CD4-positive, alpha-beta T cell treated with Interleukin-15 for 1 hour (primary cell): ENCODE results near the gene LINGO3.

Source experiments
- DNase-seq: peaks from one replicate; pipeline ENCODE4 v3.0.0-alpha.2; 2020

LINGO3 gene

DNA sequence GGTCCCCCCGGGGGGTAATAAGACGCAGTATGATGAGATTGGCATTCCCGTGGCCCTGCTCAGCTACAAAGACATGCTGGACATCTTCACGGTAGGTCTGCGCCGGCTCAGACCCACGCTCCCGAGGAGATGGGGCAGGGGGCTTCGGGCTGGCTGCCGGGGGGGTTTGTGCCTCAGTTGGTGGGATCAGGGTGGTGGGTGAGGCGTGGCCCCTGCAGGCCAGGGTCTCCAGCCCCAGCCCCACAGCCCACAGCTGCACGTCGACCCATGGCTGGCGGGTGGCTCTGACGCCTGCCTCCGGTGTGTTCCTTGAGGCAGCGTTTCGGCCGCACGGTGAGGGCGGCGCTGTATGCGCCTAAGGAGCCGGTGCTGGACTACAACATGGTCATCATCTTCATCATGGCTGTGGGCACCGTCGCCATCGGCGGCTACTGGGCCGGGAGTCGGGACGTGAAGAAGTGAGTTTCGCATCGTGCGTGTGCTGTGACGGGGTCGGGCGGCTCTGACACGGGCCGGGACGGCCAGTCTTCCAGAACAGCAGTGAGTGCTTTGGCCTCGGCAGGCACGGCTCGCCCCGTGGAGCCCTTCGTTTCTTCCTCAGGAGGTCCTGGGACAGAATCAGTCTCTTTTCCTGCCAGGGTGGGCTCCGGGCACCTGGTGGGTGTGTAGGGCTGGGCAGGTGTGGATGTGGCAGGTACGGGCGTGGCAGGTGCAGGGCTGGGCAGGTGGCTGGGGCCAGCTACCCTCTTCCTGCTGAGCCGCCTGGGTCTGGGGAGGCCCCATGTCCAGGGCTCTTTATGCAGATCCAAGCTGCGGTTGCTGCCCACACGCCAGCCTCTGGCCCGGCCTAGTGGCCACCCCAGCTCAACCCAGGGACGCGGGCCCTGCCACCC, 31.0 kb upstream of the LINGO3 start:
- no peak for DNase-seq

DNA sequence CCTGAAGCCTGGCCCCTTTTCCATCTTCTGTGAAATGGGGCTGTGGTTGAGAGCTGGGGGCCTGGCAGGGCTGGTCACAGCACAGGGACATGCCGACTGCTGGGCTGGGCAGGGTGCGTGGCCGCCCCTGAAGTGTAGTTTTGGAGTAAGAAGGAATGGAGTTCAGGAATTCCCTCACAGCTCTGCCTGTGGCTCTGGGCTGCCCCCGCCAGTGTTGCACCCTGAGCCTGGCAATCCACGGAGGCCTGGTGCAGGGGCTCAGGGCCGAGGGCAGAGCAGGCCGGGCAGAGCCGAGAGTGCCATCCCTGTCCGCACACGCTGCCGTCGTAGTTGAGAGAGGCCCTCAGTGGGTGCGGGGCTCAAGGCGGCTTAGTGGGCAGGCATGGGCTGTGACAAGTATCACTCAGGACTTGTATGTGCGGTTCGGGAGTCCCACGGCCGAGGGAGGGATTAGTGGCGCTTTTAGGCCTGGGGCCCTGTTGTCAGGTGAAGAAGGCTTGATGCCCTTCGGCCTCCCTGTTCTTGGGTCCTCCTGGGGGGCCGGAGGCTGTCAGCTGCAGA, 30.2 kb upstream of the LINGO3 start:
- DNase-seq: no peak

DNA sequence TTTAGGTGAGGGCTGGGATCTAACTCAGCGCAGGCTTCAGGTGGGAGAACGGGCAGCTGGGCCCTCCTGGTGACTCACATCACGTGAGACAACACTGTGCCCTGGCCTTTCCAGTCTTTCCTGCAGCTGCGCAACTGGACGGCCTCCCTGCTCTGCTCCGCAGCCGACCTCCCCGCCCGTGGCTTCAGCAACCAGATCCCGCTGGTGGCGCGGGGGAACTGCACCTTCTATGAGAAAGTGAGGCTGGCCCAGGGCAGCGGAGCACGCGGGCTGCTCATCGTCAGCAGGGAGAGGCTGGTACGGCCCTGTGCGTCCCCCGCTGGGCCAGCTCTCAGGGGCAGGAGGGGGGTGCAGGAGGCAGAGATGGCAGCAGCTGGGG, 29.4 kb upstream of the LINGO3 start:
- DNase-seq: no peak

DNA sequence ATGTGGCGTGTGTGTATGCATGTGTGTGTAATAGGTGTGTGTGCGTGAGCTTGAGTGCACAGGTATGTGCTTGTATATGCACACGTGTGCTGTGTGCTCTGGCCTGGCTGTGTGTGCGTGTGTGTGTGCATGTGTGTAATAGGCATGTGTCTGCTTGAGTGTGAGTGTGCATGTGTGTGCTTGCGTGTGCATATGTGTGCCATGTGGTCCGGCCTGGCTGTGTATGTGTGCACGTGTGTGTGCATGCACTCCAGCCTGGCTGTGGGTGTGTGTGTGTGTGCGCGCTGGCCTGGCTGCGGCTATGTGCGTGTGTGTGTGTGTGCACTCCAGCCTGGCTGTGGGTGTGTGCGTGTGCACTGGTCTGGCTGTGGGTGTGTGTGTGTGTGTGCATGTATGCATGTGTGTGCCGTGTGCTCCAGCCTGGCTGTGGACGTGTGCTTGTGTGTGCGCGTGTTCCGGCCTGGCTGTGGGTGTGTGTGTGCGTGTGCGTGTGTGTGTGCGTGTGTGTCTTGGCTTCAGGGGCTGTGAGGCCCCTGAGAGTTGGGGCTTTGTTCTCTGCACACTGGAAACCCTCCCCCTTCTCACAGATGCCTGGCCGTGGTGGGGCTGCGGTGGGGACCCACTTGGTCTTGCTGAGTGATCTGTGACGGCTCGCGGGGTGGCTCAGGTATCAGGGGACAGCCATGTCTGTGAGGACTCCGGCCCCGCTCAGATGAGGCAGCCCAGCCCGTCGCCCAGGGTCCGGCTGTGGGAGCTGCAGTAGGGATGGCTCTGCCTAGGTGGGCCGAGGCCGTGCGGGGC, 28.8 kb upstream of the LINGO3 start:
- DNase-seq: no peak

DNA sequence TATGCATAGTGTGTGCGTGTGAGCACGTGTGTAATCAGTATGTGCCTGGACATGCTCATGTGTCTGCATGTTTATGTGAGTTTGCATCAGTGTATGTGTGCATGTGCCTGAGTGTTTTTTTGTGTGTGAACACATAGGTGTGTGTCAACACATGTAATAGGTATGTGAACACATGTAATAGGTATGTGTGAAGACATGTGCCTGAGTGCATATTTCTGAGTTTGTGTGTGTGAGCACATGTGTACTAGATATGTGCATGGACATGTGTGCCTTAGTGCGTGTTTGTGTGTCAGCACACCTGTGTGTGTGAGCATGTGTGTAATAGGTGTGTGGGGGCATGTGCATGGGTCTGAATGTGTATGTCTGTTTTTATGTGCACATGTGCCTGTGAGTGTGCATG, 27.9 kb upstream of the LINGO3 start:
- no peak for DNase-seq

DNA sequence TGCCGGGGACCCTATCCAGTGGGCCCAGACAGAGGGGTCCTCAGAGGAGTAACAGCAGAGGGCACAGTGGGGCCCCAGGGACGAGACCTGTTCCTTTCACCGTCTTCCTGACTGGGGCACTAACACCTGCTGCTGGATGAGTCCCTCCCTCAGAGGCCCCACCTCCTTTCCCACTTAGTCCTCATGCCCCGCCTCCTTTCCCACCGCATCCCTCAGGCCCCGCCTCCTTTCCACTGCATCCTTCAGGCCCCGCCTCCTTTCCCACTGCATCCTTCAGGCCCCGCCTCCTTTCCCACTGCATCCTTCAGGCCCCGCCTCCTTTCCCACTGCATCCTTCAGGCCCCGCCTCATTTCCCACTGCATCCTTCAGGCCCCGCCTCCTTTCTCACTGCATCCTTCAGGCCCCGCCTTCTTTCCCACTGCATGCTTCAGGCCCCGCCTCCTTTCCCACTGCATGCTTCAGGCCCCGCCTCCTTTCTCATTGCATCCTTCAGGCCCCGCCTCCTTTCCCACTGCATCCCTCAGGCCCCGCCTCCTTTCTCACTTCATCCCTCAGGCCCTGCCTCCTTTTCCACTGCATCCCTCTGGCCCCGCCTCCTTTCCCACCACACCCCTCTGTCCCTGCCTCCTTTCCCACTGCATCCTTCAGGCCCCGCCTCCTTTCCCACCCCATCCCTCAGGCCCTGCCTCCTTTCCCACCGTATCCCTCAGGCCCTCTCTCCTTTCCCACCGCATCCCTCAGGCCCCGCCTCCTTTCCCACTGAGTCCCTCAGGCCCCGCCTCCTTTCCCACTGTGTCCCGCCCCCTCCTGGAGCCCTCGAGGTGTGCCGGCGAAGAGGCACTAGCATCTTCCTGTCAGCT, 27.3 kb upstream of the LINGO3 start:
- no peak for DNase-seq

DNA sequence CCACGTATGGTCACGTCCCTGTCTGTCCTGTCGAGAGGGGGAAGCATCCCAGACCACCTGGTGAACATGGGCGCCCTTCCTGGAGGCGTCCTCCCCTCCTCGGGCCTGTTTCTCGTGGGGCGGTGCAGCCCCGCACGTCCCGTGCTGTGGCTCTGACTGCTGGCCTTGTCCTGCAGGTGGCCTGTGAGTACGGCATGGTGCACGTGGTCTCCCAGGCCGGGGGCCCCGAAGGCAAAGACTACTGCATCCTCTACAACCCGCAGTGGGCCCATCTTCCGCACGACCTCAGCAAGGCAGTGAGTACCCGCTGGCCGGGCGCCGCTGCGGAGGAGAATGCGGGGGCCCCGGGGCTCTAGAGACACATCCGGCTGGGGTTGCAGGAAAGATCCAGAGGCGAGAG, 26.5 kb upstream of the LINGO3 start:
- no peak for DNase-seq

DNA sequence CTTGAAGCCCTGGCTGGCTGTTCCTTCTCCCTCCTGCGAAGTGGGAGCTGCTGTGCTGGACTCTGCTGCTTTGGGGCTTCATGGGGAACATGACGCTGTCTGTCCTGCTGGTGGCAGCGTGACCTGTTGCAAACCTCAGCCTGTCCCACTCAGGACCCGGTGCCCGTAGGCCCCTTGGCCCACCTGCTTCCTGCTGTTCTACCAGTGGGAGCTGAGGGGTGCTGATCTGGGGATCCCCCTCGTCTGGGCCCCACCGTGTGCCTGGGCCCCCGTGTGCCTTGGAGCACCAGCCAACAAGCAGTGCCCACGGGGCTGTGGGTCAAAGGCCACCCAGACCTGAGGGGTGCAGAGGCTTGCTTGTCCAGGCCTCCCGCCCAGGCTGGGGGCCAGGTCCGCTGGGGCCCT, 25.9 kb upstream of the LINGO3 start:
- DNase-seq: no peak

DNA sequence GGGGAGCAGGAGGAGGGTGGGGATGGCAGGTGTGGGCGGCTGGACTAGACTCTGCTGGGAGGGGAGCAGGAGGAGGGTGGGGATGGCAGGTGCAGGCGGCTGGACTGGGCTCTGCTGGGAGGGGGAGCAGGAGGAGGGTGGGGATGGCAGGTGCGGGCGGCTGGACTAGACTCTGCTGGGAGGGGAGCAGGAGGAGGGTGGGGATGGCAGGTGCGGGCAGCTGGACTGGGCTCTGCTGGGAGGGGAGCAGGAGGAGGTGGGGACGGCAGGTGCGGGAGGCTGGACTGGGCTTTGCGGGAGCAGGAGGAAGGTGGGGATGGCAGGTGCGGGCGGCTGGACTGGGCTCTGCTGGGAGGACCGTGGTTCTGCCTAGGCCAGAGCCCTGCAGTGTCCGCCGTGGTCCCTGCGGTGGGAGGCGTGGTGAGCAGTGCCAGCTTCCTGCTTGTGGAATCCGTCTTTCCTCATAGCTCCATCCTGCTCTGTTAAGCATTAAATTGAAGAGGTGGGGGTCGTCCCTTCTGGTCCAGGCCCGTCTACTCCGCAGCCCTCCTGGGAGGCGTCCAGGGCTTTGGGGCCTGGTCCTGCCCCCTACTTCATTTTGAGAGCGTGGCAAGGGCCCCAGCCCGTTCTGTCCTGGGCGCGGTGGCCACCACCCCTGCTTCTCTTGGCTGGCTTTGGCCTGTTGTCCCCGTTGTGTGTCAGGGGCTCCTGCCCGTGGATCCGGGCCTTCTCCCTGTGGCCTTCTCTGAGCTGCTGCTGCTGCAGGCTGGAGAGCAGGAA, 25.3 kb upstream of the LINGO3 start:
- no peak for DNase-seq

DNA sequence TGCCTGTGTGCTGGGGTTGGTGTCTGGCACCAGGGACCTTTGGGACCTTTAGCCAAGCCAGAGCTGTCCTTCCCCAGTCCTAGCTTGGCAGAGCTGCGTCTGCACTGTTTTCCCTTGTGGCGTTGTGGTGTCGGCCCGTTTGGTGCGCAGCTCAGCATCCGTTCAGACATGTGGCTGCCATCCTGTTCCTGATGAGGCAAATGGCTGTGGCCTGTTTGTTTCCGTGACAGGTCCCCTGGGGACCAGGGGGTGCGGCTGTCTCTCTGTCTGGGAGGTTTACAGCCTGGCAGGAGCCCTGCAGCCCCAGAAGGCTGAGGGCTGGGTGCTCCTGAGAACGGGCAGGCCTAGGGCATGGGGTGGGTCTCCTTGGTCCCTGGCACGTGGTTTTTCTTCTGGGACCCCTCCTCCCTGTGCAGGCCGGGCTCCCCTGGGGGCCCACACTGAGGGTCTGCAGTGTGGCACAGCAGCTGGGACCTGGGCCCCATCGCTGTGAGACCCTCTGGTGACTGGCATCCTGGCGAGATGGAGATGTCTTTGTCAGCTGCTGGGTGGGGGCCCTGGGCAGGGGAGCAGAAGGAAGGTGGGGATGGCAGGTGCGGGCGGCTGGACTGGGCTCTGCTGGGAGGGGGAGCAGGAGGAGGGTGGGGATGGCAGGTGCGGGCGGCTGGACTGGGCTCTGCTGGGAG, 24.5 kb upstream of the LINGO3 start:
- DNase-seq: peak; percentile 87

DNA sequence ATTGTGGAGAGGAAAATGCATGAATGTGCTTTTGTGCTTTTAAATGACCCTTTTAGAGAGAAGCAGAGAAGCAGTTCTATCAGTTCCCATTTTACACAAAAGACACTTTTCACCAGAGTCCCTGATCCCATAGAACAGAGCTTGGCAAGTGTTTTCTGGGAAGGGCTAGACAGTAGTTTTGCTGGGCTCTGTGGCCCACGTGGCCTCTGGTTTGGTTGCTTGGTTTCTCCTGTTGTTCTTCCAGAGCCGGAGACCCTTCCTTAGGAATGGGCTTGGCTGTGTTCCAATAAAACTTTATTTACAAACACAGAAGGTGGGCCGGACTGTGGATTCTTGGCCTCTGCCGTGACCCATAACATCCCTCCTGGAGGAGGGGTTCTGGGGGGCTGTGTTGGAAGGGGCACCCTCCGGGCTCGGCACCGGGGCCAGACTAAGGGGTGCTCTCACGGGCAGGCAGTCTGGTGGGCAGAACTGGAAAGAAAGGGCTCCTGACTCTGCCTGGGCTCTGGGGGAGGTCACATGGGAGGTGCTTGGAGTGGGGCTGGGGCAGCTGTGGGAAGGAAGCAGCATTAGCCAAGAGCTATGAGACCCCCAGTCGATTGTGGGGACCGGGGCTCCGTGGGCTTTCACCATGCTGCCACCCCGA, 23.8 kb upstream of the LINGO3 start:
- DNase-seq: no peak

DNA sequence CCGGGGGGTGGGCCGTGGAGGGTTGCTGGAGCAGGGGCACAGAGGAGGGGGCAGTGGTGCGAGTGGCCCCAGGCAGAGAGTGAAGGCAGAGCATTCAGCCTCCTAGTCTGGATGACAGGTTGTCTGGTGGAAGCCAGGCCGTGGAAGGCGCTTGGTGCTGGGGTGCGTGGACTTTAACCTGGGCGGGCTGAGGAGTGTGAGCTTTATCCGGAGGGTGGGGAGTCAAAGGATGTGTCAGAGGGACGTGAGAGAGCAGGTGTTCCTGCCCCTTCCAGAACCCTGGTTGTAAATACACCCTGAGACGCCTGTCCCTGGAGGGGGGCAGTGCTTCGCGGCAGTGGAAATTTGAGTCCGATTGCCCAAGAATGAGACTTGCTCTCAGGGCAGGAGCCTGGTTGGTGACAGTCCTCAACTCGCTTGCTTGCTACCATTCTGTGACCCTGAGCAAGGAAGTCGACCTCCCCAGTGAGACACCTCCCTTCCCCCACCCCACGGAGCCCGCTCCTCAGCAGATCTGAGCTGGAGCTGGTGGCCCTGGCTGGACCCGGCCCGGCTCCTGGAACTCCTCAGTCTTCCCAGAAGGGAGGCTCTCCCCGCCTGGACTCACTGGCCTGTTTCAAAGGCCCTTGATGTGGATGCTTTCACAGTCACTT, 22.8 kb upstream of the LINGO3 start:
- DNase-seq: no peak

DNA sequence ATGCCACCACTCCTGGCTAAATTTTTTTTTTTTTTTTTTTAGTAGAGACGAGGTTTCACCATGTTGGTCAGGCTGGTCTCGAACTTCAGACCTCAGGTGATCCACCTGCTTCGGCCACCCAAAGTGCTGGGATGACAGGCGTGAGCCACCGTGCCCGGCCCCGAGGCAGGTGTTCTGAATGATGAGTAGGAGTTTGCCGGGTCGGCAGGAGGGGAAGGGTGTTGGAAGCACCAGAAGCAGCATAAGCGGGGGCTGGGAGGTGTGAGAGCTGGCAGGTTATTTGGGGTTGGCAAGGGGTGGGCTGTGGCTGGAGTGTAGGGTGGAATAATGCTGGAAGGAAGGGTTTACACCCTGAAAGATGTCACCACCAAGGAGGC, 22.3 kb upstream of the LINGO3 start:
- DNase-seq: no peak

DNA sequence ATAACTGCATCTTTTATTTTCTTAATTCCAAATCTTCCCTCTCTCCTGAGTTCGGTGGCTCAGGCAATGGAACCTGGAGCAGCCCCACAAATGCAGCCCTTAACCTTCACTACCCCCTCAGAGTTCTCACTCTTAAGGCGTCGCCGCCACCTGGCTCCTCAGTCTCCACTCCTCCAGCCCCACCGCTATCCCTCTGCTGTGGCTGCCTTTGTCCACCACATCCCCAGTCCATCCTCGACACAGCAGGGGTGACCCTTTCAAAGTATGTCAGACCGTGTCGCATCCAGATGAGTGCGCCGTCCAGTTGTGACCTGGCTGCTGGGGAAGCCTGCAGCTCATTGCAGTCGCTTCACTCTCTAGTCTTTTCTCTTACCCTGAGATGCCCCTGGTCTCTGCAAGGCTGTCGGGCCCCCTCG, 21.6 kb upstream of the LINGO3 start:
- no peak for DNase-seq

DNA sequence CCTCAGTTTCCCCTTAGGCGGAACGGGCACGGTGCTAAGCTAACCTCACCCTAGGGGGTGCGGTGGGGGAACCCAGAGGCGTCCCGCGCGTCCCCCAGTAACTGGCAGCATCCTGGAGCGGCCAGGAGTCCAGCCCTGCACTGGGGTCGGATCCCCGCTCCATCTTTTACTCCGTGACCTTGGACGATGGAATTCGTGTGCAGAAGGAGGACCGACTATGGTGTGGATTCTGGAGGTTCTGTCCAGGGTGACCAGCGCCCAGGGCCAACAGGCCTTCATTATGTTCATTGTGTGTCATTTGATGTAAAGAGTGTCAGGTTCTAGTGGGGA, 21.2 kb upstream of the LINGO3 start:
- no peak for DNase-seq

DNA sequence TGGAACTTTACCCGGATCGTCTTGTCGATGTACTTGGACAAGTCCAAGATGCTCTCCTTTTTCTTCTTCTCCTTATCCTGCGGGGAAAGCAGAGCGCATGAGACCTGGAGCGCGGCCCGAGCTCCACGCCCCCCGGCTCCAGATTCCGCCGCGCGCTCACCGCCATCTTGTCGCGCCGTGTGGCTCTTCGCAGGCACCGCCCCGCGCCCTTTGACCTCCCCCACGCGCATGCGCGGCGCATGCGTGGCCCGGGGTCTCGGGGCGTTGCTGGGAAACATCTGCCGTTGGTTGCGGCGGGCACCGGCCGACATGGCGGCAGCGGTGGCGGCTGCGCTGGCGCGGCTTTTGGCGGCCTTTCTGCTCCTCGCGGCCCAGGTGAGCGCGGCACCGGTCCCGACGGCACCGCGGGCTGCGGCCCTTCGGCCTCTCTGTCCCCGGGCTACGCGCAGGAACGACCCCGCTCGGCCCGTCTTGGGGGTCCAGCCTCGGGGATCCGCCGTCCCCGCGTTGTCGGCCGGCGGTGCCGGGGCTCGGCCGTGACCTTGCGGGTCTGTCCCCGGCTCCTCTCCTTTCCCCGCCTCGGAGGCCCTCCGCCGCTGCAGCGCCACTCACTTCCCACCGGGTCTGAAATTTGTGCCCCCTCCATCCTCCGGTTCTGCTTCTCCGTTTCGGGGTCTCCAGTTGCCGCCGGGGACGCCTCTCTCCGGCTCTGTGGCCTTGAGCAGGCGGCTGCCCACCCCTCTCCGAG, 20.6 kb upstream of the LINGO3 start, which contains the start of the genes LSM7 and SPPL2B:
Gene LSM7 (minus strand): TSS at position 186 of the 748 bp plus-strand sequence. CDS start 20 bp downstream, at position 166.
Gene SPPL2B (plus strand): TSS at position 284 of the 748 bp plus-strand sequence. CDS start 26 bp downstream, at position 310.
- peak; percentile 93 for DNase-seq

DNA sequence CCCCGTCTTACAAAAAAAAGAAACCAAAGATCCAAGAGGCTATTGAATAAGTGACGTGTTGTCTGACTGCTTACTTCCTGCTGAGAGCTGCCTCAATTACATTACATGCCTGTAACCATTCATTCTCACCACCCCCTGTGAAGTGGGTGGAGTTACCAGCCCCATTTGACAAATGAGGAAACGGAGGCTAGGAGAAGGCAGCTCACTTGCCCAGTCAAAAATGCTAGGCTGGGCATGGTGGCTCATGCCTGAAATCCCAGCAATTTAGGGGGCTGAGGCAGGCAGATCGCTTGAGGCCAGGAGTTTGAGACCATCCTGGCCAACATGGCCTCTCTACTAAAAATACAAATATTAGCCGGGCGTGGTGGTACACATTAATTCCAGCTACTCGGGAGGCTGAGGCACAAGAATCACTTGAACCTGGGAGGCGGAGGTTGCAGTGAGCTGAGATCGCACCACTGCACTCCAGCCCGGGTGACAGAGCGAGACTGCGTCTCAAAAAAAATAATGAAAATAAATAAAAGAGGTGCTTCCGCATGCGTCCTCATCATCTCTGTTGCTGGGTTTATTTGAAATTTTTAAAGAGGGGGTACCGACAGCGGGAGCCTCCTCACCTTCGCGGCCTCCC, 19.9 kb upstream of the LINGO3 start:
- DNase-seq: peak; percentile 80

DNA sequence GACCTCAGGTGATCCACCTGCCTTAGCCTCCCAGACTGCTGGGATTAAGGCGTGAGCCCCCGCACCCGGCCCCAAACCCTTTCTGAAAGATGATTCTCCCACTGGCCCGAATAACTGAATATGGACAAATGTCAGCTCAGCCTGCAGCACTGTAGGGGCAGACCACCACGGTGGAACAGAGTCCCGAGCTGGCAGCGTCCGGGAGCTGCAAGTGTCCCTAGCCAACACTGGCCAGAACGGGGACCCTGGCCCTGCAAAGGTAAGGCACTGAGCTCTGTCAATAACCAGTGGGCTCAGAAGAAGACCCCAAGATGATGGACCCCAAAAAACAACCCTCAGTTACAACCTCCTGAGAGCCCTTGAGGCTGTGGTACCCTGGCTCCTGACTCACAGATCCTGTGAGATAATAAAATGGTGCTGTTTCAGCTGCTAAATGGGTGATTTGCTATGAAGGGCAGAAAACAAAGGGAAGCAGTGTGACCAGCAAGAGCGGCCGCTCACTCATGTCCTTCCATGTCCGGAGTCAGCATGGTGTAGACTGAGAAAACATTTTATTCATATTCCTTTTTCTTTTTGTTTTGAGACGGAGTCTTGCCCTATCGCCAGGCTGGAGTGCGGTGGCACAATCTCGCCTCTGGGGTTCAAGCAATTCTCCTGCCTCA, 18.9 kb upstream of the LINGO3 start:
- DNase-seq: no peak
